Measurements from ENCODE around the gene KCNH3.

Gene KCNH3

GRCh38 chr12:49533331-49533730 lies 5.5 kb upstream of the KCNH3 start:
- TF ChIP-seq FOXP2 (optimal IDR thresholded peaks at IDR 0.05; ENCODE audit: borderline replicate concordance, extremely low read depth, extremely low read length, insufficient read depth) (no peak), REST (IDR thresholded peaks at IDR 0.05; ENCODE audit: insufficient read depth in 1 of 2, low read depth in 2 of 2, low read length in 2 of 2) (no peak), SIN3A (IDR thresholded peaks at IDR 0.05; ENCODE audit: borderline replicate concordance, insufficient read depth, low read length) (no peak), TAF1 (IDR thresholded peaks at IDR 0.05; ENCODE audit: borderline replicate concordance, insufficient read depth, low read length) (no peak), POLR2AphosphoS5 (IDR thresholded peaks at IDR 0.05; ENCODE audit: low read depth, low read length) (no peak)

GRCh38 chr12:49534731-49535278 lies 4.0 kb upstream of the KCNH3 start:
- TF ChIP-seq FOXP2 (optimal IDR thresholded peaks at IDR 0.05; ENCODE audit: borderline replicate concordance, extremely low read depth, extremely low read length, insufficient read depth) (no peak), POLR2AphosphoS5 (IDR thresholded peaks at IDR 0.05; ENCODE audit: low read depth, low read length) (no peak), TAF1 (IDR thresholded peaks at IDR 0.05; ENCODE audit: borderline replicate concordance, insufficient read depth, low read length) (no peak), REST (IDR thresholded peaks at IDR 0.05; ENCODE audit: insufficient read depth in 1 of 2, low read depth in 2 of 2, low read length in 2 of 2) (no peak), SIN3A (IDR thresholded peaks at IDR 0.05; ENCODE audit: borderline replicate concordance, insufficient read depth, low read length) (no peak)

GRCh38 chr12:49535921-49536525 lies 2.8 kb upstream of the KCNH3 start:
- TF ChIP-seq SIN3A (IDR thresholded peaks at IDR 0.05; ENCODE audit: borderline replicate concordance, insufficient read depth, low read length) (no peak), POLR2AphosphoS5 (IDR thresholded peaks at IDR 0.05; ENCODE audit: low read depth, low read length) (no peak), FOXP2 (optimal IDR thresholded peaks at IDR 0.05; ENCODE audit: borderline replicate concordance, extremely low read depth, extremely low read length, insufficient read depth) (no peak), REST (IDR thresholded peaks at IDR 0.05; ENCODE audit: insufficient read depth in 1 of 2, low read depth in 2 of 2, low read length in 2 of 2) (no peak), TAF1 (IDR thresholded peaks at IDR 0.05; ENCODE audit: borderline replicate concordance, insufficient read depth, low read length) (no peak)

- TF ChIP-seq TAF1 (IDR thresholded peaks at IDR 0.05; ENCODE audit: borderline replicate concordance, insufficient read depth, low read length) (no peak), REST (IDR thresholded peaks at IDR 0.05; ENCODE audit: insufficient read depth in 1 of 2, low read depth in 2 of 2, low read length in 2 of 2) (no peak), POLR2AphosphoS5 (IDR thresholded peaks at IDR 0.05; ENCODE audit: low read depth, low read length) (no peak), SIN3A (IDR thresholded peaks at IDR 0.05; ENCODE audit: borderline replicate concordance, insufficient read depth, low read length) (no peak), FOXP2 (optimal IDR thresholded peaks at IDR 0.05; ENCODE audit: borderline replicate concordance, extremely low read depth, extremely low read length, insufficient read depth) (no peak)
Observed at GRCh38 chr12:49536526-49537071, 2.2 kb upstream of the KCNH3 start.

Data from PFSK-1 (cell line).